ENCODE data around the gene PPME1.

PPME1 gene

GRCh38 chr11:74269161-74269811 is 98.2 kb downstream of the PPME1 start:
- DNase-seq (ENCODE audit: extremely low spot score) = no peak
- CTCF ChIA-PET = interaction anchor here (0.7 kb wide), 1 partner anchor 1156 kb away, joined by 3 read pairs; no protein-coding TSS in a partner anchor
- TF ChIP-seq CTBP1 (IDR thresholded peaks at IDR 0.05; ENCODE audit: borderline replicate concordance) (no peak), HDGF (IDR thresholded peaks at IDR 0.05; ENCODE audit: borderline replicate concordance) (no peak), BHLHE40 (IDR thresholded peaks at IDR 0.05; ENCODE audit: borderline replicate concordance) (no peak)
- POLR2A ChIA-PET = no interaction called here

DNA sequence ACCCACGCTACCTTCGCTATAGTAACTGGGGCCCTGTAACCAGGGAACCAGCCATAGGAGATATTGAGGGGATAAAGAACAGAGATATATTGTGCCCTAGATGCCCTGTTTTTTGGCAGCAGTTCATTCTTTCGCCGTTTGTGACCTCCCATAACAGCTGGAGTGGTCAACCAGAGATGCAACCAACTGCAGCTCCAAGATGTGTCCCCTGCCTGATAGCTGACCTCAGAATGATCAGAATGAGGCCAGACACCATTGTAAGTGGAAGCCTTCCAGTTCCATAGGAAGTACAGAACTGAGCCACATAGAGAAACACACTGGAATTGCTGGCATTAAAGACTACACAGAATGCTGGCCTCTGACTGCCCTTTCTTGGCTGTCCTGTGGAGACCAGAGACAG is 101.2 kb downstream of the PPME1 start:
- no peak for DNase-seq (ENCODE audit: extremely low spot score)
- TF ChIP-seq LEF1 (IDR thresholded peaks at IDR 0.05; ENCODE audit: borderline replicate concordance) (no peak), NFRKB (IDR thresholded peaks at IDR 0.05) (no peak), ARNT (IDR thresholded peaks at IDR 0.05) (no peak), TARDBP (IDR thresholded peaks at IDR 0.05) (no peak), FOXA1 (IDR thresholded peaks at IDR 0.05) (no peak), CTBP1 (IDR thresholded peaks at IDR 0.05; ENCODE audit: borderline replicate concordance) (no peak), ELF4 (IDR thresholded peaks at IDR 0.05) (no peak), L3MBTL2 (conservative IDR thresholded peaks at IDR 0.05) (no peak), FOXM1 (IDR thresholded peaks at IDR 0.05; ENCODE audit: borderline replicate concordance) (no peak)
- TF ChIP-seq, protein P1, sequence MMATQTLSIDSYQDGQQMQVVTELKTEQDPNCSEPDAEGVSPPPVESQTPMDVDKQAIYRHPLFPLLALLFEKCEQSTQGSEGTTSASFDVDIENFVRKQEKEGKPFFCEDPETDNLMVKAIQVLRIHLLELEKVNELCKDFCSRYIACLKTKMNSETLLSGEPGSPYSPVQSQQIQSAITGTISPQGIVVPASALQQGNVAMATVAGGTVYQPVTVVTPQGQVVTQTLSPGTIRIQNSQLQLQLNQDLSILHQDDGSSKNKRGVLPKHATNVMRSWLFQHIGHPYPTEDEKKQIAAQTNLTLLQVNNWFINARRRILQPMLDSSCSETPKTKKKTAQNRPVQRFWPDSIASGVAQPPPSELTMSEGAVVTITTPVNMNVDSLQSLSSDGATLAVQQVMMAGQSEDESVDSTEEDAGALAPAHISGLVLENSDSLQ (IDR thresholded peaks at IDR 0.05) = no peak
- POLR2A ChIA-PET = no interaction called here
- CTCF ChIA-PET = interaction anchor here (1.1 kb wide), 1 partner anchor 16 kb away, joined by 4 read pairs; no protein-coding TSS in a partner anchor

DNA sequence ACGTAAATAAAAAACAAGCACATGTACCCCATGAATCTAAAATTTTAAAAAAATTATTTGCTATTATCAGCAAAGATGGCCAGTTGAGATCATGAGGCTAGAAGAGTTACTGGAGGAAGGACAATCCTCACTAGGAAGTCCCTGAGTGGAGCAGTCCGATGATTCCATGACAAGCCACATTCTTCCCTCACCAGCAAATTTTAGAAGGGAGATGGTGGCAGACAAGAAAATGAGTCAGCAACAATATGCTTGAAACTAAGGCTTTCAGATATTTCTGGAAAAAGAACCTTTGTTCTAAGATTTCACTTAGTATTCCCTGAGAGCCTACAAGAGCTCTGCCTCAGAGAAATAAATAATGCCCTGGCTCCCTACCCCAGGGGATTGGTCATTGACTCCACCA is 105.5 kb downstream of the PPME1 start:
- POLR2A ChIA-PET = no interaction called here
- no peak for TF ChIP-seq CTBP1 (IDR thresholded peaks at IDR 0.05; ENCODE audit: borderline replicate concordance)
- TF ChIP-seq ZNF384 (IDR thresholded peaks at IDR 0.05) = no peak
- no peak for TF ChIP-seq ELF4 (IDR thresholded peaks at IDR 0.05)
- TF ChIP-seq NFRKB (IDR thresholded peaks at IDR 0.05) = no peak
- TF ChIP-seq BHLHE40 (IDR thresholded peaks at IDR 0.05; ENCODE audit: borderline replicate concordance) = no peak
- TF ChIP-seq FOXK2 (IDR thresholded peaks at IDR 0.05) = no peak
- no peak for TF ChIP-seq LEF1 (IDR thresholded peaks at IDR 0.05; ENCODE audit: borderline replicate concordance)
- TF ChIP-seq SUZ12 (IDR thresholded peaks at IDR 0.05) = no peak
- TF ChIP-seq FOXA1 (IDR thresholded peaks at IDR 0.05) = no peak
- no peak for TF ChIP-seq HDGF (IDR thresholded peaks at IDR 0.05; ENCODE audit: borderline replicate concordance)
- TF ChIP-seq ARNT (IDR thresholded peaks at IDR 0.05) = no peak
- TF ChIP-seq, protein P1 (IDR thresholded peaks at IDR 0.05) = no peak
- no peak for TF ChIP-seq SP1 (IDR thresholded peaks at IDR 0.05)
- TF ChIP-seq TARDBP (IDR thresholded peaks at IDR 0.05) = no peak
- CTCF ChIA-PET = no interaction called here
- DNase-seq (ENCODE audit: extremely low spot score) = no peak

DNA sequence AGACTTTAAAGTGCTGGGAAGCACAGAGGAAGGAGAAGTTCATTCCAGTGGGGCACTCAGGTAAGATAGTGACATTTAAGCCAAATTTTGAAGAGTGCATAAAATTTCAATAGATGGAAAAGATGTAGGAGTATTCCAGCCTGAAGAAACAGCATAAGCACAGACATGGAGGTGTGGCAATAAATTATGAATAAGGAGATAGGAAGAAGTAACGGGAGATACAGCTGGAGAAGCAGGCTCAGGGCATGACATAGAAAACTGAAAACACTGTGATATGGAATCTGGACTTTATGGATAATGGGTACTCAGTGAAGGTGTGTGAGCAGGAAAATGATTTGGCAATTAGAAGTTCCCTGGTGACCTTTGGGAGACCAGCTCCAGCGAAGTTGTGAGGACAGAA is 107.0 kb downstream of the PPME1 start:
- DNase-seq (ENCODE audit: extremely low spot score) = no peak
- ChIA-PET POLR2A (no interaction called here), CTCF (interaction anchor here (1.5 kb wide), 1 partner anchor 22 kb away, joined by 4 read pairs; no protein-coding TSS in a partner anchor)
- TF ChIP-seq NFRKB (IDR thresholded peaks at IDR 0.05) (no peak), TARDBP (IDR thresholded peaks at IDR 0.05) (no peak), ARNT (IDR thresholded peaks at IDR 0.05) (no peak), LEF1 (IDR thresholded peaks at IDR 0.05; ENCODE audit: borderline replicate concordance) (no peak), FOXM1 (IDR thresholded peaks at IDR 0.05; ENCODE audit: borderline replicate concordance) (no peak), HDGF (IDR thresholded peaks at IDR 0.05; ENCODE audit: borderline replicate concordance) (no peak), SP1 (IDR thresholded peaks at IDR 0.05) (no peak), ELF4 (IDR thresholded peaks at IDR 0.05) (no peak), CTBP1 (IDR thresholded peaks at IDR 0.05; ENCODE audit: borderline replicate concordance) (no peak), FOXK2 (IDR thresholded peaks at IDR 0.05) (no peak), BHLHE40 (IDR thresholded peaks at IDR 0.05; ENCODE audit: borderline replicate concordance) (no peak), SUZ12 (IDR thresholded peaks at IDR 0.05) (no peak)
- TF ChIP-seq, protein P1 (IDR thresholded peaks at IDR 0.05) = no peak

GRCh38 chr11:74278721-74279161 is 107.7 kb downstream of the PPME1 start:
- CTCF ChIA-PET = interaction anchor here (1.5 kb wide), 1 partner anchor 23 kb away, joined by 4 read pairs; no protein-coding TSS in a partner anchor
- POLR2A ChIA-PET = no interaction called here
- TF ChIP-seq L3MBTL2 (conservative IDR thresholded peaks at IDR 0.05) = no peak
- TF ChIP-seq TARDBP (IDR thresholded peaks at IDR 0.05) = no peak
- no peak for TF ChIP-seq BHLHE40 (IDR thresholded peaks at IDR 0.05; ENCODE audit: borderline replicate concordance)
- TF ChIP-seq ARNT (IDR thresholded peaks at IDR 0.05) = no peak
- TF ChIP-seq HDGF (IDR thresholded peaks at IDR 0.05; ENCODE audit: borderline replicate concordance) = no peak
- no peak for TF ChIP-seq ELF4 (IDR thresholded peaks at IDR 0.05)
- no peak for TF ChIP-seq NFRKB (IDR thresholded peaks at IDR 0.05)
- TF ChIP-seq FOXM1 (IDR thresholded peaks at IDR 0.05; ENCODE audit: borderline replicate concordance) = no peak
- no peak for TF ChIP-seq FOXA1 (IDR thresholded peaks at IDR 0.05)
- TF ChIP-seq SUZ12 (IDR thresholded peaks at IDR 0.05) = no peak
- TF ChIP-seq, protein P1 (IDR thresholded peaks at IDR 0.05) = no peak
- TF ChIP-seq LEF1 (IDR thresholded peaks at IDR 0.05; ENCODE audit: borderline replicate concordance) = no peak
- no peak for TF ChIP-seq SP1 (IDR thresholded peaks at IDR 0.05)
- no peak for DNase-seq (ENCODE audit: extremely low spot score)
